HG03025 (cell line): Measurements from ENCODE around the gene OTULINL.
A peak's percentile ranks its signal among the peaks of the same experiment; 100 is the strongest.
"Not testable (repeated sequence)": the region's sequence is repeated elsewhere in the genome, so short reads cannot be mapped to it uniquely, and the experiment has no call there.

Experiments
- ATAC-seq: cut with Tn5 transposase; IDR thresholded peaks from one replicate; pipeline ENCODE4 v1.9.1; 2021; ENCODE audit warnings: mild to moderate bottlenecking, moderate library complexity; ENCODE audit not compliant: unreplicated experiment, low FRiP score

The OTULINL gene

DNA sequence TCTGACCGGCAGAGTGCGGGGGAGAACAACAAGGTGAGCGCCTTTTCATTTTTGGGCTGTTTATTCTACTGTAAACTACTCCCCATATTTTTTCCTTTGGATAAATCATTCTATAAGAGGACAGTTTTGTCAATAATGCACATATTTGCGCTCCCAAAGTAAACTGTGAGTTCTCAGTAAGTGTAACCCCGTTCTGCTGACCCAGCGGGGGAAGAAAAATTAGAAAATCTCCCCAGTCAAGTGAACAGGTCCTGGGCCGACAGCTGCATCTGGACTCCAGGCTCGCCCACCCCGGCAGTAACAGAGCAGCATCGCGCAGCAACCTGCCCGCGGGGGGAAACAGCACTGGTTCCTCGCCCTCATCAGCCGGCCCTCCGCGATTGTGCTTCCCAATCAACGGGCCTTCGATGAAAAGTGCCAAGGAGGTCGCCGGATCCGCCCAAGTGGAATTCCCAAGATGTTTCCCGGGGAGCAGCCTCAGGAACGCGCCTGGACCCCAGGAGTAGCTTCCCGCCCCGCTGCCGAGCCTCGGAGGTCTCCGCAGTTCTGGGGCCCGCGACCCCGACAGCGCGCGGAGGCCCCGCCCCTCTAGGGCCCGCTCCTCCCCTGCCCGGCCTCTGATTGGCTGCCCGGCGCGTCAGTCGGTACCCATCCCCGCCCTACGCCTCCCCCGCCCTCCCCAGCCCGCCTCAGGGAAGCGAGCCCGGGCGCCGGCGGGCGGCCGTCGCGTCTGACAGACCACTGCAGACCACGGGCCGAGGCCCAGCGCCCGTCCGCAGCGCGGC, at the start of gene OTULINL:
TSS of gene OTULINL (plus strand) at position 687 of the 785 bp plus-strand sequence. CDS start 103 bp downstream, outside the sequence.
- peak; percentile 95 for ATAC-seq

- ATAC-seq, result no peak
Observed at GRCh38 chr5:14532180-14532579, 49.4 kb upstream of the OTULINL start.

DNA sequence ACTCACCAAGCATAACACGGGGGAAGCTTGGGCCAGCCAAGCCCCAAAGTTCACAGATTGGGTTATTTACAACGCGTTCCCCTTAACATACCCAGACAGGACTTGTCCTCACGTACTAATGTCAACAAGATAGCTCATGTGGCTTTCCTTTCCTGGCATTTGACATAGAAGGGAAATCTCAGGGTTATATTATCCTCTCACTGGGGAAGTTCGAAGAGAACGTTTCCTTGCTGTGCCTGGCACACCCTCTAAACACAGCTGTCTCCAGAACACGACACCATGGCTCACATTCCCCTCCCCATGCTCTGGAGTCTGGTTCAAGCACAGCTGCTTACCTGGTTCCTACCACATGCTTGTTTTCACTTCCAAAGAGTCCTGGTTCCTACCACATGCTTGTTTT, 46.8 kb upstream of the OTULINL start:
- ATAC-seq, result no peak

DNA sequence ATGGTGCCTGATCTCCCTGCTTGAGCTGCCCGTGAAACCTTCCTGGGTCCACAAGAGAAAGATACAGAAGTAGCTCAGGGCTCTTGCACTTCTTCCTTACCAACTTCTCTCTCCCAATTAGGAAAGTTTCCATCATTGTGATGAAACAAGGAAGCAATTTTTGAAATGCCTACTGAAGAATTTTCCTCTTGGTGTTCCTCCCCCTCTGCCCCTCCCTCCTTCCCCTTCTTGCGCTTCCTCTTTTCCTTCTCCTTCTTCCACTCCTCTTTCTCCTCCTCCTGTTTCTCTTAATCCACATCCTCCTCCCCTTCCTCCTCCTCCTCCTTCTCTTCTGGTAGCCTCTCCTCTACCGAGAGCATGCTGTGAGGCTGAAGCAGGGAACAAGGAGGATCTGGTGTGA, 36.3 kb upstream of the OTULINL start:
- no peak for ATAC-seq

DNA sequence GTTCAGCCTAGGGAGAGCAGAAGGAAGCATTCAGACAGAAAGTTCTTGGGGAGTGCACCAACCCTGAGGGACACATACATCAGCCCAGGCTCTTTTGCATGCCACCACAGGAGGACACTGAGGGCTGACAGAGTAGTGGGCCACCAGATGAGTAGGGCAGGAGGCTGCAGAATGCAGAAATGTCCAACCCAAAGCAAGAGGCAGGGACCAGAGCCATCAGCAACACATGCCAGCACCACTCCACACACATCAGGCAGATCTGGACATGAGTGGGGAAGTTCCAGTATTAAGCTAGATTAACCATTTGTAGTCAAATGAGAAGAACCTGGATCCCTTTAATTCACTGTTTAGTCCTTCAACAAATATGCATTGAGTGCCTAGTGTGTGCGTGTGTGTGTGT, 35.7 kb upstream of the OTULINL start:
- no peak for ATAC-seq

DNA sequence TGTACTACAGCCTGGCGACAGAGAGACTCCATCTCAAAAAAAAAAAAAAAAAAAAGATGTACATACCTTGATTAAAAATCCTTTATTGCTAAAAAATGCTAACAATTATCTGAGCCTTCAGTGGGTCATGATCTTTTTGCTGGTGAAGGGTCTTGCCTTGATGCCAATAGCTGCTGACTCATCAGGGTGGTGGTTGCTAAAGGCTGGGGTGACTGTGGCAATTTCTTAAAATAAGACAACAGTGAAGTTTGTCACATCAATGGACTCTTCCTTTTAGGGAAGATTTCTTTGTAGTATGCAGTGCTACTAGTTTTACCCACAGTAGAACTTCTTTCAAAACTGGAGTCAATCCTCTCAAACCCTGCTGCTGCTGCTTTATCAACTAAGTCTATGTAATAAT, 33.9 kb upstream of the OTULINL start:
- no peak for ATAC-seq

DNA sequence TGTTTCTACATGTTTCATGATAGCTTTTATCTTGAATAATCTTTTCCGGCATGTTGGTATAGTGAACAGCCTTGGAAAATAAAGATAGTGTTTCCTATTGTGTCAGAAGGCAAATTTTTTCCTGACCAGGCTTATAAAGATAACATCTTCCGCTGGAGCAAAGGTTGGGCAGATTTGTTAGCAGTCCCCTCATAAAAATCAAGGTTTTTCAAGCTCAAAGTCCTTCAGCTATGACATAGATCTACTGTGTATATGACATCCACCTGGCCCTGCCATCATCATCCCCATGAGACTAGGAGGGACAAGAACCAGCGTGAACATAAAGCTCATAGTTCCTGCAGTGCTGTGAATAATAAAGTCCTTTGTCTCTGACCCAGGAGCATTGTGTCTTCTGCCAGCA, 30.4 kb upstream of the OTULINL start:
- no peak for ATAC-seq

- no peak for ATAC-seq
Observed at GRCh38 chr5:14552017-14552416, 29.6 kb upstream of the OTULINL start.

GRCh38 chr5:14554288-14554687, 27.3 kb upstream of the OTULINL start:
- ATAC-seq, result not testable (repeated sequence)

DNA sequence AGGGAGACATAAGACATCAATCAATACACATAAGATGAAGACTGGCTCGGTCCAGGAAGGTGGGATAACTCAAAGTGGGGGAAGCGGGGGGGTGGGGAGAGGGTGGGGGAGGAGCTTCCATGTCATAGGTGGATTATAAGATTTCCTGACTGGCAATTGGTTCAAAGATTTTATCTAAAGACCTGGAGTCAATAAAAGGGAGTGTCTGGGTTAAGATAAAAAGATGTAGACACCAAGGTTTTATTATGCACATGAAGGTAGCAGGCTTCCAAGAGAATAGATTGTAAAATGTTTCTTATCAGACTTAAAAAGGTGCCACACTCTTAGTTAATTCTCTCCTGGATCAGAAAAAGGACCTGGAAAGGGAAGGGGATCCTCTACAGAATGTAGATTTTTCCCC, 25.6 kb upstream of the OTULINL start:
- no peak for ATAC-seq

GRCh38 chr5:14557203-14557770, 24.3 kb upstream of the OTULINL start:
- no peak for ATAC-seq

DNA sequence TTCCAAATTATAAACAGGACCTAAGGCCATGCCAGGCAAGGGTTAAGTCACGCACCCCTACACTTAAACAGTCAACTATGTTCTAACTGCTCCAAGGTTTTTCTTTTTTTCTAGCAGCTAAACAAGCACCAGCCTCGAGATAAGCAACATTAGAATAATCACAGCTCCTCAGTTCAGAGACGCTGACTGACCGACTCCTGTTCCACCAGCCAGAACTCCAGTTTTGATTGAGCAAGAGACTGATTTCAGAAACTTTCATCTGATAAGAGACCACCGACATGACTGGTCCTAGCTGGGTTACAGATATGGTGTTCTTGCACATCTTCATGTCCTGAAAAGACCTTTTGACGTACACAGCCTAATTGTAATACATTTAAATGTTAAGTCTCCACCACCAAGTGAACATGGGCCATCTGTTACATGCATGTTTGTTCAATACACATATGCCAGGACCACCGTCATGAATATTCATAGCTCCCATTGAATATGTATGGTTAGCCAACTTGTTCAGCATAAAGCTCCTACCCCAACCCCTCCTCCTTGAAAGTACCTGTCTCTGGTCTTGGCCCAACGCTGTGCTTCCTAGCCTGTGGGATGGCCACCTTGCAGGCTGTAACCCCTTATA, 23.7 kb upstream of the OTULINL start:
- ATAC-seq, result no peak

DNA sequence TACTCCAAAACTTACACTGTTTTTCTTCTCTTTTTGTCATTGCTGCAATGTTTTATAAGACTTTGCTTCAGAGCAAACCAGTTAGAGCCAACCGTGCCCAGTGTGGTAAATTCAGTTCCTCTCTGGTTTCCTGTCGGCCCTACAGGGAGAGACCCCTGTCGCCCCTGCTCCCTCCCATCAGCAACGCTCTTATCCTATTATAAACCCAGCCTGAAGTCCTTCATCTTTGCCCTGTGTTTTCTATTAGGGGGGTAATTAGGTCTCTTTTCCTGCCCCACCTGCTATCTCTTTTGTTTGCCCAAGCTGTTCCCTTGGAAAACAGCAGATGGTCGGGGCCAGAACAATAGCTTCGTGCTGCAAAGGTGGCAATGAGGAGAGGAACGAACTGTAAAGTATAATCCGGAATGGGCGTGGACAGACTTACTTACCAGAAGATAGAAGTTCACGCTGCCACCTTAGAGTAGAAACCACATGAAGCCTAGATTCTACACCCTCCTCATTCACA, 21.4 kb upstream of the OTULINL start:
- ATAC-seq, result no peak

- no peak for ATAC-seq
Observed at GRCh38 chr5:14561741-14562140, 19.9 kb upstream of the OTULINL start.

GRCh38 chr5:14568333-14568732, 13.3 kb upstream of the OTULINL start:
- no peak for ATAC-seq

DNA sequence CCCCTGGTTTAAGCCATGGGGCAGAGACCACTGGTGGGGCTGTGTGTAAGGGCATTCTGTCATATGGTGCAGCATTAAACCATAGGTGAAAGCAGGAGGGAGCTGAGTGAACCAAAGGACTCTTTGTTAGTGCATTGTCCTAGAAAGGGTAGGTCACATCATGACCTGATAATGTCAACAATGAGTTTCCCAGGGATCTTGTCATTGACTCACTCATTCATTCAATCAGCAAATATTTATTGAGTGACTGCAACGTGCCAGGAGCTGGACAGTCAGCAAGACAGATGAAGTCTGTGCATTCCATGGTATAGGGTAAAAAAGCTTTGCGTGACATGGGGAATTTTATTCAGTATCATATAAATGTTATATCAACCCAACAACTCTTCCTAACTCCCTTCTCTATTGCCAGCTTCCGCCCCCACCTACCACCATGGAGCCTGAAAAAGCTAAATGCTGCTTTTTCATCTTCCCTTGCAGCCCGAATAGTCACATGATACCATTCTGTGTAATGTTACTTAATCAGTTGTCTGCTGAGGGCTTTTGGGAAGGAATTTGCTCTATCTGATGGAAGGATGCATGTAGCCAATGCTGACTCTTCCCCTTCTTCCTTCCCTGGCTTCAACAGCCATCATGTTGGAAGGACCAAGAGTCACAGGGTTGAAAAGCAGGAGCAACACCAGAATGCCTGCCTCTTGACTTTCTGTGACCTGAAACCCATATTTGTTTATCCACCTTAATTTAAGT, 11.5 kb upstream of the OTULINL start:
- ATAC-seq, result no peak

GRCh38 chr5:14571901-14572300, 9.7 kb upstream of the OTULINL start:
- ATAC-seq, result no peak

DNA sequence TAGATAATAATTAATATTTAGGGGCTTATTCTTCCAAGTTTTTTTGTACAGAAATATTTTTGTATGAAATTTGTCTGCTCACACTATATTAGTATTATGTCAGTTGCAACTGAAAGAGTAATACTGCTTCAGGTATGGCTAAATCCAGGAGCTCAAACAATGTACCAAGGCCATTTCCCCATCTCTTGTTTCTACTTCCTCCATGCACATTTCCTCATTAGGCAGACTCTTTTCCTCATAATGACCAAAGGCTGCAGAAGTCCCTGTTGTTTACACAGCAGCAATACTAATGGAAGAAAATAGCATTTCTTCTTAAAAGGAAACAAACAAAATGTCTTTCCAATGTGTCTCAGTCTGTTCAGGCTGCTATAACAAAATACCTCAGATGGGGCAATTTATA, 9.2 kb upstream of the OTULINL start:
- ATAC-seq, result no peak

GRCh38 chr5:14572836-14573235, 8.8 kb upstream of the OTULINL start:
- no peak for ATAC-seq

- ATAC-seq, result no peak
Observed at GRCh38 chr5:14574096-14574495, 7.5 kb upstream of the OTULINL start.
